Iris pigment epithelial cell (primary cell): ENCODE results near the gene HSPB1.
A peak's percentile ranks its signal among the peaks of the same experiment; 100 is the strongest.
"Not testable (repeated sequence)": the region's sequence is repeated elsewhere in the genome, so short reads cannot be mapped to it uniquely, and the experiment has no call there.

Experiments
- DNase-seq: peaks from one replicate; pipeline ENCODE4 v3.0.0-alpha.2; 2011; ENCODE audit warnings: low read depth

The HSPB1 gene

GRCh38 chr7:76302347-76303201, at the start of gene HSPB1:
HSPB1 (plus strand) TSS chr7:76302673; CDS start chr7:76302713, 40 bp downstream.
- DNase-seq: peak; percentile 91

GRCh38 chr7:76254781-76255180, 47.7 kb upstream of the HSPB1 start:
- no peak for DNase-seq

DNA sequence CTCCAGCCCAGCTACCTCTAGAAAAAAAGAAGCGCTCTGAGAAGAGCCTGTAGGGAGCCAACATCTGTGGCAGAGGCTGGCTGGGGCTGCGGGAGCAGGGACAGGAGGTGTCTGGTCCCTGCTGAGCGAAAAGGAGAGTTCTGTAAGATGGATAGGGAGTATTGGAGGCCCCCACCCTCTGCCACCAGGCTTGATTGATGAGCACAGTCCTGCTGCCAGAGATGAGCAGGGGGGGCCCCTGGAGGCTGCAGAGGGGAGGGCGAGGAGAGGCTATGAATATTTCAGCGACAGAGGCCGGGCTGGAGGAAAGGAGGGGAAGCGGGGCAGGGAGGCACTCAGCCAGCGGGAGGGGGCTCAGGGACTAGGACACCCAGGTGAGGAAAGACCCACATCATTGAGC, 44.5 kb upstream of the HSPB1 start:
- DNase-seq: no peak

DNA sequence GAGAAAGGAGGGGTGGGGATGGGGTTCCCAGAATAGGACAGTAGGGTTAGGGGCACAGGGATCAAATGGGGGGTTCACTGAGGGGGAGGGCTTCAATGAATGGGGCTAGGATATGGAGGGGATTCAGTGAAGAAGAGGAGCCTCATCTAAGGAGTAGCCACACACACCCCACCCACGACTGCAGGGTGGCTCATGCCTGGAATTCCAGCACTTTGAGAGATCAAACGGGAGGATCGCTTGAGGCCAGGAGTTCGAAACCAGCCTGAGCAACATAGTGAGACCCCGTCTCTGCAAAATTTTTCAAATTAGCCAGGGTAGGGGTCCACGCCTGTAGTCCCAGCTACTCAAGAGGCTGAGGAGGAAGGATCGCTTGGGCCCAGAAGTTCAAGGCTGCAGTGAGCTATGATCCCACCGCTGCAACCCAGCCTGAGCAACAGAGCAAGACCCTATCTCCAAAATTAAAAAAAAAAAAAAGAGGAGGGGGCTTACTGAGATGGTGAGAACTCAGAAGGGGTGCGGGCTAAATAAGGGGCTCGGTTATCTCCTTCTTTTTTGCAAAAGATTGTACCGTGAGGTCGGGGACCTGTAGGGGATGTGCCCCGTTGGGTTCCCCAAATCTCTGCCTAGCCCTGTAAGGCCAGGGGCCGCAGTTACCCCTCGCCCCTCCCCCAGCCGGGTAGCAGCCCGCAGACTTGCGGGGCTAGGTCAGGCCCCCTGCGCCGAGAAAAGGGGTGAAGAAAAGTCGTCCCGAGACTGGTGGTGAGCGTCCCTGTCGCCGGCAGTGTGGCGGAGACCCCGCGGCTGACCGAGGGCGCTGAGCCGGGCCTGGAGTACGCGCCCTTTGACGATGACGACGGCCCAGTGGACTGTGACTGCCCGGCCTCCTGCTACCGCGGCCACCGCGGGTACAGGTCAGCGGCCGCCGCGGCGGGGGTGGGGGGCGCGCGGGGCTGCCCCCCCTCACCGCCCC, 43.1 kb upstream of the HSPB1 start:
- DNase-seq: no peak

DNA sequence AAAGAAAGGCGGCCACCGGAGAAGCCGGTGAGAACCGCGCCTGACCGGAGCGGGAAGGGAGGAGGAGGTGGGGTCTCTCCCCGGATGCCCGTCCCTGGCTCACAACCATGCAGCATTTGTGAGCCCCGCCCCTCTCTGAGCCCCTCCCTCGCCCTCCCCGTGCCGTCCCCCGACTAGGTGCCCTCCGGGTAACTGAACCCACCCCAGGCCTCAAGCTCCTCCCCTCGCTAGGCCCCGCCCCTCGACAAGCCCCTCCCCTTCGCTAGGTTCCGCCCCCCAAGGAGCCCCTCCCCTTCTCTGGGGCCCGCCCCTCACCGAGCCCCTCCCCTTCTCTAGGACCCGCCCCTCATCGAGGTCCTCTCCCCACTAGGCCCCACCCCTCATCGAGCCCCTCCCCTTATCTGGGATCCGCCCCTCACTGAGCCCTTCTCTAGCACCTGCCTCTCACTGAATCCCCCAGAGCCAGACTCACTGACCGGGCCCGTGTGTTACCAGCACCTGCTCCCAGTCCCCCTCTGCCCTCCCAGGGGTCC, 42.2 kb upstream of the HSPB1 start:
- DNase-seq: peak; percentile 28

GRCh38 chr7:76261329-76261728, 41.1 kb upstream of the HSPB1 start:
- no peak for DNase-seq

DNA sequence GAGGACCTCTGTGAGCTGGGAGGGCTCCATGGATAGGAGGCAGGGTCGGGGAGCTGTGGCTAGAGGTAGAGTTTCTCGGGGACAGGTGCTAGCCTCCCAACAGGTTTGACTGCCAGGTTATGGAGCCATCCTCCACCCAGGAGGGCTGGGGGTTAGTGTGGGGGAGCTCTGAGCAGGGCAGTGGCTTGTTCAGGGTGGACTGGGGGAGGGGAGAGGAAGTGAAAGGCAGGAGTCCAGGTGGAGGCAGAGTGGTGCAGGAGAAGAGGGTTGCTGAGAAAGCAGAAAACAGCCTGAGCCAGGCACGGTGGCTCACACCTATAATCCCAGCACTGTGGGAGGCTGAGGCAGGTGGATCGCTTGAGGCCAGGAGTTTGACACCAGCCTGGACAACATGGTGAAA, 40.5 kb upstream of the HSPB1 start:
- DNase-seq: no peak

GRCh38 chr7:76262683-76263402, 39.6 kb upstream of the HSPB1 start:
- peak; percentile 64 for DNase-seq

- DNase-seq: no peak
Observed at GRCh38 chr7:76265299-76265698, 37.2 kb upstream of the HSPB1 start.

DNA sequence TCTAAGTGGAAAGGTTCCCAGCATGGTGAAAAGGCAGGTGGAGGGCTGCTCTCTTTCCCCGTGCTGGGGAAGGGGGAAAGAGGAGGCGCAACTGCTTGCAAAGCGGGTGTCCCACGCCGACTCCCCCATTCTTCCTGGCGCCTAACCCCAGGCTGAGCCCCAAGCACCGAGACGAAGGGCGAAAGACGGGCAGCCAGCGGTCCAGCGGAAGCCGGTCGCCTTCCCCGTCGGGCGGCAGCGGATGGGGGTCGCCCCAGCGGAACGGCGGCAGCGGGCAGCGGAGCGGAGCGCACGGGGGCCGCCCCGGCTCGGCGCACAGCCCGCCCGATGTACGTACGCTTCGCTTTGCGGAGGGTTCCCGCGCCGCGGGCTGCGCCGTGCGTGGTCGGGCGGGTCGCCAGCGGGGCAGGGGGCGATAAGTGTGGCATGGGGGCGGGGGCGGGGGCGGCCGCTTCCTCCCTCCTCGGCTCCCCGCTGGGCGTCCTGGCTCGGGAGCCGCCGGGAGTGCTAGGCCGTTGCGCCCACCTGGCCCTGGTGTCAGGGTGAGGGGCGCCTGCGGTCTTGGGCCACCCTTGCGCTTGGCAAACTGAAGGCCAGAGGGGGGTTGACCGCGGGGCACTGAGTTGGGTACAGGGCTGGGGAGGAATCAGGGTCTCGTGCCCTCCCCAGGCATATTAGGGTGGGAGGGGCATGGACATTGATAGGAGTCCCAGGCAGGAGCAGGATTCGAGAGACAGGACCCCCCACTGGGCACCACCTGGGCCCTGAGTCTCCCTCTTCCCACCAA, 35.2 kb upstream of the HSPB1 start:
- no peak for DNase-seq

- no peak for DNase-seq
Observed at GRCh38 chr7:76267894-76268183, 34.6 kb upstream of the HSPB1 start.

GRCh38 chr7:76268376-76268775, 34.1 kb upstream of the HSPB1 start:
- no peak for DNase-seq

- DNase-seq: no peak
Observed at GRCh38 chr7:76269895-76270294, 32.6 kb upstream of the HSPB1 start.

- not testable (repeated sequence) for DNase-seq
Observed at GRCh38 chr7:76271384-76271783, 31.1 kb upstream of the HSPB1 start.

DNA sequence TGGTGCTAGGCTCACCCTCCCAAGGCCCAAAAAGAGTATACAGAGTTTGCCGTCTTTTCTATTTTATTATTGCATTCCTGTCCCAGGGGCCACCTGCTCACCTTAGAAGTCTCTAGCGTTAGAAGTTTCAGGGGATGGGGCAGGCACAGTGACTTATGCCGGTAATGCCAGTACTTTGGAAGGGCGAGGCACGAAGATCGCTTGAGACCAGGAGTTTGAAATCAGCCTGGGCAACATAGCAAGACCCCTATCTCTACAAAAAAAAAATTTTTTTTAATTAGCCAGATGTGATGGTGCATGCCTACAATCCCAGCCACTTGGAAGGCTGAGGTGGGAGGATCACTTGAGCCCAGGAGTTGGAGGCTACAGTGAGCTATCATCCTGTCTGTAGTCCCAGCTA, 30.3 kb upstream of the HSPB1 start:
- DNase-seq: no peak

DNA sequence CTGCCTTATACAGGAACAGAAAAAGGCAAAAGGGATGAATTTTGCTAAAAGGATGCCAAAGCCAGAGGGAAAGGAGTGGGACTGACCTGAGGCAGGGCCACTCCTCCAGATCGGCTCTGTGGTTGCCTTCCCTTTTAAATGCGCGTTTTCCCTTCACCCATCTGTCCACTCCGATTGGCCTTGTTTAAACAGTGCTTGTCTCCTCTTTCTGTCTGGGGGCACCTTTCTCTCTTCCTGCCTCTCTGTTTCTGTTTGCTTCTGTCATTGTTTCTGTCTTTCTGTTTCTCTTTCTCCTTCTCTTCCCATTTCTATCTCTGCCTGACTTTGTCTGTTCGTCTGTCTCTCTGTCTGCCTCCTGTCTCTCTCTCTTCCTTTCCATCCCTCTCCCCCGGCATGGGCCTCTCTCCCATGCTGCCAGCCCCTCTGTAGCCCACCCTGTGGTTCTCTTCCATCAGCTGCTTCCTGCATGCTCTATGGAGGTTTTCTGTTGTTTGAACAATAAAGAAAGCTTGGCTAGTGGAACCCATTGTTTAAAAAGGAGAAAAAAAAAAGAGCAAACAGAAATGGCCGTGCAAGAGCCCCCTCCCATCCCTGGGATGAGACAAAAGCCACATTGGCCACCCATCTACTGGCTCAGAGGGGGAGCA, 29.5 kb upstream of the HSPB1 start:
- DNase-seq: no peak

DNA sequence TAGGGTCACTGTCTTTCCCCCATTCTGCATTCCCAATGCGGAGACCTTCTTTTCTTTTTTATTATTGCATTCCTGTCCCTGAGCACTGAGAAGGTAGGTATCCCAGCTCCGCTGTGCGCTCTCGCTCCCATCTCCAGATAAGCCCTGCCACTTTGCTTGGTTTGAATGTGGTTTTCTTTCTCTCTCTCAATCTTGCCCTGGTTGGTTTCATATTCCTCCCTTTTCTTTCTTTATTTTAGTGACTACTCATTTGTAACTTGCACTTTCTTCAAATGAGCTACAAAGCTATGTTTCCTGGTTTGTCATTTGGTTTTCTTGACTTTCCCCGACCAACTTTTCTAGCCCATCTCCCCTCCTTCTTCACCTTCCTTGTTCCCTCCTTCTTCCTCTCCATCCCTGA, 29.0 kb upstream of the HSPB1 start:
- no peak for DNase-seq

DNA sequence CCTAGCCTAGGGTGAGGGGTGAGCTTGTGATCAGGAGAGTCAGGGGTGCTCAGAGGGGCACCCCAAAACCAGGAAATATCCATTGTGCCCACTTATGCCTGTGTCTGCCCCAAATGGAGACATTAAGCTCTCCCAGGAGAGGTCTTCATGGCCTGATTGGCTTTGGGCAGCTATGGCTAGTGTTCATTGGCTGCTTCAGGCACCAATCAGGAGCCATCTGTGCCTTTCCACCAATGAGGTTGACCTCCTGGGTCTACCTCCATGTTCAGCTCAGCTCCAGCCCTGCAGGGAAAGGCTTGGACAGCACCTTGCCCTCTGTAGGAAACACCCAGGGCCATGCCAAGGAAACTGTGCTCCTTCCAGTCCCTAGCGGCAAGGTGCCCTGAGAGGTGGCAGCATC, 23.9 kb upstream of the HSPB1 start:
- DNase-seq: no peak

DNA sequence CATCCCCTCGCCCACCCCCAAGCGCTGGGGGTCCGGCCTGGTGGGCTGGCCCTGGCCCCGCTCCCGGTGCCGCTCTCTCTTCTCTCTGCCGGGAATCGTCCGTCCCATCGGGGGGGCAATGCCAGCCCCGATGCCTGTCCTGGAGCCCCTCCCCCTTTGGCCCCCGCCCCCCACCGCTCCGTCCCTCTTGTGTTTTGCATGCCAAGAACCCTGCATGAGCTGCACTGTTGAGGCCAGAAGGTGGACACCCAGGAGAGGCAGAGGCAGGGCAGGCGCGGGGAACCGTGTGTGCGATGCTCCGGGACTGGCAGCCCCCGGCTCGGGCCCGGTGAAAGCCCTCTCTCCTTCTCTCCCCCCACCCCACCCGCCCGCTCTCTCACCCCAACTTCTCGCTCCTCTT, 22.1 kb upstream of the HSPB1 start:
- no peak for DNase-seq

DNA sequence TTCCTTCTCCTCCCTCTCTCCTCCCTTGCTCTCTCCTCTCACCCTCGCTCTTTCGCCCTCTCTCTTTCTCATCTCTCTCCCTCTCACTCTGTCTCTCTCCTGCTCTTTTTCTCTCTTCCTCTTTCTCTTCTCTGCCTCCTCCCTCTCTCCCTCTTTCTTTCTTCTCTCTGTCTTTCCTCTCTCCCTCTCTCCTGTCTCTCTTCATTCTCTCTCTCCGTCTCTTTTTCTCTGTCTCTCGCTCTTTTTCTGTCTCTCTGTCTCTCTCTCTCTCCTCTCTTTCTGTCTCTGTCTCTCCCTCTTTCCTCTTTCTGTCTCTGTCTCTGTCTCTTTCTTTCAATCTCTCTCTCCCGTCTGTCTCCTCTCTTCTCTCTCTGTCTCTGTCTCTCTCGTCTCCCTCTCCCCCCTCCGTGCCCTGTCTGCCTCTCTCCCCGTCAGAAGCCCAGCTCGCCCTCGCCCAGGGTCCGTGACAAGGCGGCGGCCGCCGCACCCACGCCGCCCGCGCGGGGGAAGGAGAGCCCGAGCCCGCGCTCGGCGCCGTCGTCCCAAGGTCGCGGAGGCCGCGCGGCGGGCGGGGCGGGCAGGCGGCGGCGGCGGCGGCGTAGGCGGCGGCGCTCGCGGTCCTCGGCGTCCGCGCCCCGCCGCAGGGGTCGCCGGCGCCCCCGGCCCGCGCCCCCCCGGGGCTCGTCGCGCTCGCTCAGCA, 21.3 kb upstream of the HSPB1 start:
- DNase-seq: no peak
